Liver (tissue), 9 donors: Measurements from ENCODE around the gene PRIM2. TPM values are rescaled to one million over a fixed set of nuclear protein-coding genes. Genes with fewer than 3 reads are reported as not detected.
A peak's percentile ranks its signal among the peaks of the same experiment; 100 is the strongest.

Experiments
- DNase-seq: peaks from one replicate; pipeline ENCODE4 v3.0.0-alpha.2; 2017; ENCODE audit warnings: low spot score
- H3K27ac ChIP-seq, 2 donors: one replicate each; pipeline ENCODE4 v1.7.0; 2013; ENCODE audit warnings: inconsistent platforms in 2 of 2, low read length in 2 of 2, control low read depth in 1 of 2, low read depth in 1 of 2, mild to moderate bottlenecking in 1 of 2
- H3K27me3 ChIP-seq, 4 donors: one replicate each; pipeline versions ENCODE4 v1.6.1 to v1.7.0; 2013; ENCODE audit warnings: low read length in 3 of 4, inconsistent platforms in 1 of 4, mild to moderate bottlenecking in 1 of 4, moderate library complexity in 1 of 4; ENCODE audit not compliant: control insufficient read depth in 4 of 4, insufficient read depth in 4 of 4
- H3K36me3 ChIP-seq, 4 donors: one replicate each; pipeline versions ENCODE4 v1.6.1 to v1.7.0; 2013; ENCODE audit warnings: low read length in 3 of 4, mild to moderate bottlenecking in 3 of 4, low read depth in 1 of 4, moderate library complexity in 1 of 4; ENCODE audit not compliant: control insufficient read depth in 4 of 4, insufficient read depth in 3 of 4
- H3K4me1 ChIP-seq, 4 donors: one replicate each; pipeline versions ENCODE4 v1.6.1 to v1.7.0; 2013; ENCODE audit warnings: low read length in 3 of 4, mild to moderate bottlenecking in 3 of 4, moderate library complexity in 1 of 4; ENCODE audit not compliant: control insufficient read depth in 4 of 4, insufficient read depth in 4 of 4
- H3K4me3 ChIP-seq, 3 donors: one replicate each; pipeline versions ENCODE4 v1.6.1 to v1.7.0; 2013; ENCODE audit warnings: low read length in 3 of 3, control low read depth in 1 of 3, low read depth in 1 of 3, mild to moderate bottlenecking in 1 of 3
- H3K9ac ChIP-seq, 2 donors: one replicate each; pipeline ENCODE4 v1.7.0; 2013; ENCODE audit warnings: low read length in 2 of 2, mild to moderate bottlenecking in 2 of 2, moderate library complexity in 2 of 2, control low read depth in 1 of 2, low read depth in 1 of 2
- H3K9me3 ChIP-seq, 4 donors: one replicate each; pipeline versions ENCODE4 v1.6.1 to v1.7.0; 2013; ENCODE audit warnings: low read length in 3 of 4; ENCODE audit not compliant: control insufficient read depth in 4 of 4
- EGR1 ChIP-seq, 2 donors: IDR thresholded peaks; 2 replicates each; pipeline ENCODE4 v1.6.1; 2016 to 2018; ENCODE audit warnings: antibody characterized with exemption in 2 of 2, low read depth in 2 of 2
- FOXA1 ChIP-seq: IDR thresholded peaks from 2 replicates; pipeline ENCODE4 v1.6.1; 2016; ENCODE audit warnings: antibody characterized with exemption
- FOXA2 ChIP-seq: IDR thresholded peaks from 2 replicates; pipeline ENCODE4 v1.6.1; 2016; ENCODE audit warnings: antibody characterized with exemption
- GABPA ChIP-seq, 2 donors: IDR thresholded peaks in 1 of 2; conservative IDR thresholded peaks in 1 of 2; 2 replicates each; pipeline ENCODE4 v1.6.1; 2016; ENCODE audit warnings: antibody characterized with exemption in 2 of 2, mild to moderate bottlenecking in 1 of 2, moderate library complexity in 1 of 2
- HNF4A ChIP-seq, 2 donors: conservative IDR thresholded peaks; 2 replicates each; pipeline ENCODE4 v1.6.1; 2016; ENCODE audit warnings: antibody characterized with exemption in 2 of 2, mild to moderate bottlenecking in 2 of 2
- HNF4G ChIP-seq: IDR thresholded peaks from 2 replicates; pipeline ENCODE4 v1.6.1; 2016; ENCODE audit warnings: antibody characterized with exemption
- JUND ChIP-seq, 2 donors: IDR thresholded peaks; 2 replicates each; pipeline ENCODE4 v1.6.1; 2016; ENCODE audit warnings: antibody characterized with exemption in 2 of 2
- MAX ChIP-seq: IDR thresholded peaks from 2 replicates; pipeline ENCODE4 v1.6.1; 2016; ENCODE audit warnings: antibody characterized with exemption
- NR2F2 ChIP-seq: IDR thresholded peaks from 2 replicates; pipeline ENCODE4 v1.6.1; 2016; ENCODE audit warnings: antibody characterized with exemption
- RAD21 ChIP-seq, 2 donors: IDR thresholded peaks; 2 replicates each; pipeline ENCODE4 v1.6.1; 2016; ENCODE audit warnings: antibody characterized with exemption in 2 of 2, mild to moderate bottlenecking in 2 of 2
- REST ChIP-seq: IDR thresholded peaks from 2 replicates; pipeline ENCODE4 v1.6.1; 2016; ENCODE audit warnings: antibody characterized with exemption, mild to moderate bottlenecking
- RXRA ChIP-seq, 2 donors: IDR thresholded peaks; 2 replicates each; pipeline ENCODE4 v1.6.1; 2017 to 2018; ENCODE audit warnings: antibody characterized with exemption in 2 of 2, mild to moderate bottlenecking in 1 of 2
- SP1 ChIP-seq: IDR thresholded peaks from 2 replicates; pipeline ENCODE4 v1.6.1; 2018; ENCODE audit warnings: antibody characterized with exemption, mild to moderate bottlenecking
- TAF1 ChIP-seq: conservative IDR thresholded peaks from 2 replicates; pipeline ENCODE4 v1.6.1; 2016; ENCODE audit warnings: antibody characterized with exemption, mild to moderate bottlenecking
- YY1 ChIP-seq: IDR thresholded peaks from 2 replicates; pipeline ENCODE4 v1.6.1; 2016; ENCODE audit warnings: antibody characterized with exemption, mild to moderate bottlenecking
- ZBTB33 ChIP-seq: IDR thresholded peaks from 2 replicates; pipeline ENCODE4 v1.6.1; 2016; ENCODE audit warnings: antibody characterized with exemption
- WGBS: extraction: QIAGEN DNeasy Blood & Tissue Kit; methylation state at CpG from one replicate; pipeline ENCODE4 v1.1.7; 2013; 5-methylcytosine and 5-hydroxymethylcytosine counted together
- polyA plus RNA-seq, 2 donors: library from polyadenylated mRNA; stranded (reverse) in 1 of 2; unstranded in 1 of 2; fragments of 200-250 nt in 1 of 2; fragments of >200 nt in 1 of 2; fragmentation: Nextera tagmentation in 1 of 2; extraction: Ambion mirVana in 1 of 2; gene quantifications; one replicate each; pipeline versions ENCODE4 v1.2.1 to v1.2.3, GENCODE V29; 2013 to 2015
- total RNA-seq, 2 donors: library from RNA; depleted of rRNA; stranded (reverse); fragments of >200 nt; gene quantifications; one replicate each; pipeline ENCODE4 v1.2.3, GENCODE V29; 2014
- TF ChIP-seq, protein P1 (sequence below): IDR thresholded peaks from 2 replicates; pipeline ENCODE4 v1.6.1; 2016; ENCODE audit warnings: antibody characterized with exemption
- TF ChIP-seq, protein P2 (sequence below): fragments of 150-350 bp; IDR thresholded peaks from 2 replicates; pipeline ENCODE4 v1.5.1; 2017; ENCODE audit warnings: improper control_type of control experiment, low read depth, low read length; ENCODE audit not compliant: missing input control
- donor health status: healthy.
- donor health status: healthy.
- donor health status: healthy.
- donor health status: healthy.
- donor health status: healthy.

The PRIM2 gene
- 10 to 100 TPM in 1 of 2 donors, 1 to 10 TPM in 1; 5.1 to 13.0 TPM for total RNA-seq
- 1 to 10 TPM; 1.6 to 1.8 TPM for polyA plus RNA-seq

DNA sequence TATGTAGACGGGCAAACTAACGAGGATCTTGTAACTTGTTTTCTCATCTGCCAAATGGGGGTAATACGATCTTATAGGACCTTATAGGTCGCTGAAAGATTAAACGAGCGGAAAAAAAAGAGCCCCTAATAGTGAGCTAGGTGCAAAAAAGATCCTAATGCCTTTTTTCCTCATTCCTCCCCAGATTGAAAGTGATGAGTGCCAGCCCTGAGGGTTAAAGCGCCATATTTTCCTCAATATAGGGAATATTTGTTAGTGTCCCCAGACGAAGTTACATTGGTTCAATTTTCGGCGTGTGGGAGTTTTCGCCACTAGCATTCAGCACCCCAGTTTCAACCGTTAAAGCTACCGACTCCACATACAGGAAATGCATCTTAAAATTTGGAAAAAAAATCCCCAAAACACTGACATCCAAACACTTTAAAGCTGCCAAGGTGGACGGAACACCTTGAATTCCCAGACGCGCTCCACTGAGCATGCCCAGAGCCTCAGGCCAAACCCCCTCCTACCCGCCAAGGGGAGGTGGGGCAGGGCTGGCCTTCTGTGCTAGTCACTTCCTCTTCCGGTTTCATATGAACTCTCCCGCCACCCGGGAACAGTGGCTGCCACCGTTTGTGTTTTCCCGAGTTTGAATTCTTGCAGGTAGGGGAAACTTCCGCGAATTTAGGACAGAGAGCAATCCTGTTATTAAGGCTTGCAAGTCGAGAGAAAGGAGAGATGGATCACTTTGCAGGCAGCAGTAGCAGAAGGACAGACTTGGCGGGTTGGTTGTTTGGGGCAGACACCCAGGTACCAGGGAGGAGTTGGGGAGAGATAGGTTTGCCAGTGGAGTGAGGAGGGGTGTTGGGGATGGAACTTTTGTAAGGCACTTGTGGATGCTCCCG, at the start of gene PRIM2:
Gene PRIM2 (plus strand): TSS at position 571 of the 884 bp plus-strand sequence. CDS start 816 bp downstream, outside the sequence.
- H3K9ac ChIP-seq = peak within 1 kb of the TSS; percentile 53 to 70
- under 1% methylated on average over 27 of the region's 27 CpGs for WGBS
- peak within 1 kb of the TSS; percentile 29 to 38 for H3K27ac ChIP-seq
- no peaks in the 10 kb centered on the region for H3K9me3 ChIP-seq
- H3K27me3 ChIP-seq = no peaks in the 10 kb centered on the region
- TF ChIP-seq NR2F2 = no peak
- TF ChIP-seq RAD21 (IDR thresholded peaks at IDR 0.05) = peak in 1 of 2 donors; percentile 42
- TF ChIP-seq, protein P1, sequence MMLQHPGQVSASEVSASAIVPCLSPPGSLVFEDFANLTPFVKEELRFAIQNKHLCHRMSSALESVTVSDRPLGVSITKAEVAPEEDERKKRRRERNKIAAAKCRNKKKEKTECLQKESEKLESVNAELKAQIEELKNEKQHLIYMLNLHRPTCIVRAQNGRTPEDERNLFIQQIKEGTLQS = no peak
- no peak for TF ChIP-seq FOXA1
- no peak for TF ChIP-seq FOXA2
- peak; percentile 17 for TF ChIP-seq YY1
- peak; percentile 13 for TF ChIP-seq ZBTB33
- no peak for TF ChIP-seq JUND (IDR thresholded peaks at IDR 0.05)
- no peak for TF ChIP-seq HNF4G
- TF ChIP-seq, protein P2, sequence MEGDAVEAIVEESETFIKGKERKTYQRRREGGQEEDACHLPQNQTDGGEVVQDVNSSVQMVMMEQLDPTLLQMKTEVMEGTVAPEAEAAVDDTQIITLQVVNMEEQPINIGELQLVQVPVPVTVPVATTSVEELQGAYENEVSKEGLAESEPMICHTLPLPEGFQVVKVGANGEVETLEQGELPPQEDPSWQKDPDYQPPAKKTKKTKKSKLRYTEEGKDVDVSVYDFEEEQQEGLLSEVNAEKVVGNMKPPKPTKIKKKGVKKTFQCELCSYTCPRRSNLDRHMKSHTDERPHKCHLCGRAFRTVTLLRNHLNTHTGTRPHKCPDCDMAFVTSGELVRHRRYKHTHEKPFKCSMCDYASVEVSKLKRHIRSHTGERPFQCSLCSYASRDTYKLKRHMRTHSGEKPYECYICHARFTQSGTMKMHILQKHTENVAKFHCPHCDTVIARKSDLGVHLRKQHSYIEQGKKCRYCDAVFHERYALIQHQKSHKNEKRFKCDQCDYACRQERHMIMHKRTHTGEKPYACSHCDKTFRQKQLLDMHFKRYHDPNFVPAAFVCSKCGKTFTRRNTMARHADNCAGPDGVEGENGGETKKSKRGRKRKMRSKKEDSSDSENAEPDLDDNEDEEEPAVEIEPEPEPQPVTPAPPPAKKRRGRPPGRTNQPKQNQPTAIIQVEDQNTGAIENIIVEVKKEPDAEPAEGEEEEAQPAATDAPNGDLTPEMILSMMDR = no peak
- TF ChIP-seq GABPA (IDR thresholded peaks at IDR 0.05 in 1 of 2, conservative IDR thresholded peaks at IDR 0.05 in 1 of 2) = peak; percentile 92 to 97
- TF ChIP-seq SP1 = peak; percentile 12
- TF ChIP-seq RXRA (IDR thresholded peaks at IDR 0.05) = peak; percentile 36 to 54
- TF ChIP-seq EGR1 (IDR thresholded peaks at IDR 0.05; ENCODE audit: low read depth in 2 of 2) = no peak
- no peak for TF ChIP-seq TAF1
- no peak for TF ChIP-seq REST
- TF ChIP-seq MAX = no peak
- no peak for TF ChIP-seq HNF4A (conservative IDR thresholded peaks at IDR 0.05)
- H3K4me1 ChIP-seq = peaks cover 3 to 13% (median 8%) of the 10 kb centered on the region in 4 donors
- H3K36me3 ChIP-seq = peaks cover 0 to 3% (median 1%) of the 10 kb centered on the region in 4 donors
- peak; percentile 82 for DNase-seq
- peak within 1 kb of the TSS; percentile 60 to 87 (median 77) for H3K4me3 ChIP-seq
